Measurements from ENCODE around the gene PROZ.
A peak's percentile ranks its signal among the peaks of the same experiment; 100 is the strongest.

Gene PROZ

DNA sequence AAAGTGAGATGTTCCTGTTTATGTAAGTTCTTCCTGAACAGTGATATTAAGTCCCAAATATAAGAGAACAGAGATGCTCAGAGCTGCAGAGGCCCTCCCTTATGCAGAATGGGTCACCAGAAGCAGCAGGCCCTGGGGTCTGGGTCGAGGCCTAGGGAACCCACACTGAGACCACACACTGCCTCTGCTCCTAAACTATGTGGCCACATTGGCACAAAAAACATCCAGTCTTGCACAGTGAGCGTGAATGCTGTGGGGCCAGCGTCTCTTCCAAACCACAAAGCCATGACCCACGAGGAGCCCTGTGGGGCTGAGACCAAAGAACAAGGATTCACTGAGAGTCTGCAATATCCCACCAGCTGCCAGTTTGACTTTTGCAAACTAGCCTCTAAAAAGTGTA lies 23.6 kb downstream of the PROZ start:
- DNase-seq, result no peak

GRCh38 chr13:113183450-113184129 lies 25.1 kb downstream of the PROZ start:
- DNase-seq, result no peak

DNA sequence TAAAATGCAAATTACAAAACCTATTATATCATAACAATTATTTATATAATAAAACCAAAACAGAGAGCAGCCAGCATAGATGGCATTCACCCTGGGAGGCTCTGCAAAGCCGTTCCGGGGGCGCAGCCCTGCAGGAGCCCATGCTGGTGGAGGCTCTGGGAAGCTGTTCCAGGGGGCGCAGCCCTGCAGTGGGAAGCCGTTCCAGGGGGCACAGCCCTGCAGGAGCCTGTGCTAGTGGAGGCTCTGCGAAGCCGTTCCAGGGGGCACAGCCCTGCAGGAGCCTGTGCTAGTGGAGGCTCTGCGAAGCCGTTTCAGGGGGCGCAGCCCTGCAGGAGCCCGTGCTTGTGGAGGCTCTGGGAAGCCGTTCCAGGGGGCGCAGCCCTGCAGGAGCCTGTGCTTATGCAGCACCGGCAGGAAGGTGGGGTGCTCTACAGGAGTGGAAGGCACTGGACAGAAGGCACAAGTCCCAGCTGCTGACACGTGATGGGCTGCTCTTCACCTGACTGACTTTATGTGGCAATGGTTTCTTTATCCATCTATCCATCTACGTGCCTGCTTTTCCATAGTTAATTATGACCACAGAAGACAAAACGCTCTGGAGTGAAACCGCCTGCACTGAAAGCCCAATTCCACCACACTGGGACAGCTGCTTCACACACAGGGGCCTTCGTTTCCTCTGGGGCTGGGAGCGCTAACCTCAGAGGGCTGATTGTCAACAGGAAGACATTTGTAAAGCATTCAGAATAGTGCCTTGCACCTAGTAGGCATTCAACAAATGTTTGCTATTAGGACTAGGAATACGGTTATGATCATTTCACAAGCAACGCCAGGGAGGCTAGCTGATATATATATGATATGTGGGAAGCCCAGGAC lies 26.4 kb downstream of the PROZ start:
- DNase-seq, result no peak

DNA sequence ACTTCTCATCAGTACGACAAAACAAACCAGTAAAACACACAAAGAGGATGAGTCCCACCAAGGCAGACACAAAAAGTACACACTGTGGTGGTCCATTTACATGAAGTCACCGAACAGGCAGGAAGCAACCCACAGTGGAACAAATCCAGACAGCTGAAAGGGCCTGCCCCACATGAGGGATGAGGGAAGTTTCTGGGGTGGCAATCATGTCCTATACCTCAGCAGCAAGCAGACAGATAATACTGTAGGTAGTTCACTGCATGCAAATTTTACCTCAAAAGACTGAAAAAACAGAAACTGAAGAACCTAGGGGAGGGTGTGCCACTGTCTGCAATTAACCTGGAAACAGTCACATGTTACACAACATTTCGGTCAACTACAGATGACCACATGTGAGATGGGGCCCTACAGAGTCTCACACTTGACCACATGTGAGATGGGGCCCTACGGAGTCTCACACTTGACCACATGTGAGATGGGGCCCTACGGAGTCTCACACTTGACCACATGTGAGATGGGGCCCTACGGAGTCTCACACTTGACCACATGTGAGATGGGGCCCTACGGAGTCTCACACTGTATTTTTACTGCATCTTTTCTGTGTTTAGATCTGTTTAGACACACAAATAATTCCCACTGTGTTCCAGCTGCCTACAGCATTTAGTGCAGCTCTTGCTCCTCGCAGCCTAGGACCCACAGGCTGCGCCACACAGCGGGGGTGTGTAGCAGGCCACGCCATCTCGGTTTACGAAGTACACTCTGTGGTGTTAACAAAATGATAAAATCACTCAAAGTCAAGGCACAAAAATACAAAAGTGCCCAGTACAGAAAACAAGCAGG lies 27.8 kb downstream of the PROZ start:
- DNase-seq, result peak; percentile 38

DNA sequence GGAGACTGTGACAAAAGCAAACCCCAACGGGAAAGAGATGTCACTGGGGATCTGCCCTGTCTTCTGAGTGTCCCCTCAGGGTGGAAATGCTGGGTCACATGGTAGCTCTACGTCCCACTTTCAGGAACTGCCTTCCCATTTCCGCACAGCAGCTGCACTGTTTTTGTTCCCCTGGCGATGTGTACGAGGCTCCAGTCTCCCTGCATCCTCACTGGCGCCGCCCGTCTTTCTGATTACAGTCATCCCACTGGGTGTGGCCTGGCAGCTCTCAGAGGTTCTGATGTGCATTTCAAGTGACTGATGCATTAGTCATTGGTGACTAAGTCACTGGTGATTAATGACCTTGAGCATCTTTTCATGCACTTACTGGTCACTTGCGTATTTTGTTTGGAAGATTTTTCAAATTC lies 28.8 kb downstream of the PROZ start:
- DNase-seq, result peak; percentile 78

DNA sequence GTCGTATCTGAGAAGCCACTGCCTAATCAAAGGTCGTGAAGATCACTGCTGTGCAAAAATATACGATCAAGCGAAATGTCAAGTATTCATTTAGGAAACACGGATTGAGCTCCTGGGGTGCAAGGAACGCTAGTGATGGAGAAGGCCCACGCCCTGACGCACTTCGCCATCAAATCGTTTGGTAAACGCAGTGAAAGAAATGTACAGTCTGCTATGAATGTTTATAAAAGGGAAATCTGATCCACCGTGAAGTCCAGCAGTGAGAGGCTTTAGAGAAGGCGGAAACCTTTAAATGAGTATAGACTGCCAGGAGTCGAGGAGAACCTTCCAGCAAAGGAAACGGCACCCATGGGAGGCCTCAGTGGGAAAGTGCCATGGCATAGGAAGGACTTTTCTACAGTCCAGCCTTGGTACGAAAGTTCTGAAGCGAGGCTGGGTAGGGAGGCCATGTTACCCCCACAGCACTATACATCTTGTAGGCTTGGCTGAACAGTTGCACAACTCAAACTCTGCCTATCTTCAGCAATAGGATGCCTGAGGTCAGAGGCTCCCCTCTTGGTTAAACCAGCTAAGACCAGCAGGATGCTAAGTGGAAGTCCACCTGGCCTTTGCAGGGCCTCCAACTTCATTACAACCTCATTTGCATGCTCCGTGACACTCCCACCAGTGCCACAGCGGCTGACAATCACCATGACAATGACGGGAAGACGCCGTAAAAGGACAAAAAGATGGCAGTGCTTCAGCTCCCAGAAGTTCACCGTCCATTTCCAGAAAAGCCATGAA lies 29.6 kb downstream of the PROZ start:
- DNase-seq, result no peak

- no peak for DNase-seq
These were observed 31.7 kb downstream of the PROZ start for GRCh38 chr13:113190181-113190580.

DNA sequence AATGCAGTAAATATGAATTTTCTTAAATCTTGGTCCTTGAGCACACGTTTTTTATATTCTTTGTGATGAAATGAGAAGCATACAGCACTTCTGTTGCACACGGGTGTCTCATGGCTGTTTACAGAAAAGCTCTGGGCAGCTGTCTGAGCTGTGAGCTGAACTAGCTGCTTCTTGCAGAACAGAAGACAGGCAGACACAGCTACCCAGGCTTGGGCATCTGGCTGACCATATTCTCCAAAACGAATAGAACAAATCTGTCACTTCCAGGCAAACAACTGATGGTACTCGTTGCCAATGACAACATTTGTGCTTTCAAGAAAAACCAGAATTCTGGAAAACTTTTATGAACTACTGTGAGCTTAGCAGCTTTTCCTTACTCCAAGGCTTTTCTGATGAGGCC lies 33.8 kb downstream of the PROZ start:
- no peak for DNase-seq

DNA sequence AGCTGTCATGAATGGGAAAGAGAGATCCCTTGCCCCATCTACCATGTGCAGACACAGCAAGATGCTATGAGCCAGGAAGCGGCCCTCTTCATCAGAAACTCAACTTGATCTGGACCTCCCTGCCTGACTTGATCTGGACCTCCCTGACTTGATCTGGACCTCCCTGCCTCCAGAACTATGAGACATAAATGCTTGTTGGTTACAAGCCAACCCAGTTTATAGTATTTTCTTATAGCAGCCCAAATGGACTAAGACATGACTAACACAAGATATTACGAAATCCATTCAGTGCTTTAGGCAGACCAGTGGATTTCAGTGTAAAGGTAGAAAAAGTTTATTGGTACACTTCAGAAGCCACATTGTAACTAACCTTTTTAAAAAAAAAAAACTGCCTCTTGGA lies 34.5 kb downstream of the PROZ start:
- no peak for DNase-seq

GRCh38 chr13:113195360-113195759 lies 36.9 kb downstream of the PROZ start:
- no peak for DNase-seq

- no peak for DNase-seq
These were observed 38.7 kb downstream of the PROZ start for GRCh38 chr13:113196970-113197737.

GRCh38 chr13:113201815-113202214 lies 43.4 kb downstream of the PROZ start:
- DNase-seq, result no peak

DNA sequence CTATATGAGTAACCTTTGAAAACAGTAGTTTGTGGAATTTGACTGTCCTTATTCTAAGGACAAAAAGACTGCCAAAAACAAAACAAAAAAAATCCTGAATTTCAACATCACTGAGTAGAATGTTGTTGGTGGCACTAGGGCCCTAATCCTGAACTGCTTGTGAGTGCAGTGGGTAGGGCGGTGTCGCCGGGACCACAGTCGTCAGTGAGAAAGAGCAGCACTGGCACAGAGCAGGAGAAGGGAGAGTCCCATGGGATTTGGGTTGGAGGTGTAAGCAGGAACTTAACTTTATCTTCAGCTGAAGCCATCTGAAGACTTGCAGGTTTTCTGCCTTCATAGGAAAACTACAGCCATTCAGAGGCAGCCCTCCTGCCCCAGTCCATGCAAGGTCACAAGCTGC lies 44.5 kb downstream of the PROZ start:
- no peak for DNase-seq

DNA sequence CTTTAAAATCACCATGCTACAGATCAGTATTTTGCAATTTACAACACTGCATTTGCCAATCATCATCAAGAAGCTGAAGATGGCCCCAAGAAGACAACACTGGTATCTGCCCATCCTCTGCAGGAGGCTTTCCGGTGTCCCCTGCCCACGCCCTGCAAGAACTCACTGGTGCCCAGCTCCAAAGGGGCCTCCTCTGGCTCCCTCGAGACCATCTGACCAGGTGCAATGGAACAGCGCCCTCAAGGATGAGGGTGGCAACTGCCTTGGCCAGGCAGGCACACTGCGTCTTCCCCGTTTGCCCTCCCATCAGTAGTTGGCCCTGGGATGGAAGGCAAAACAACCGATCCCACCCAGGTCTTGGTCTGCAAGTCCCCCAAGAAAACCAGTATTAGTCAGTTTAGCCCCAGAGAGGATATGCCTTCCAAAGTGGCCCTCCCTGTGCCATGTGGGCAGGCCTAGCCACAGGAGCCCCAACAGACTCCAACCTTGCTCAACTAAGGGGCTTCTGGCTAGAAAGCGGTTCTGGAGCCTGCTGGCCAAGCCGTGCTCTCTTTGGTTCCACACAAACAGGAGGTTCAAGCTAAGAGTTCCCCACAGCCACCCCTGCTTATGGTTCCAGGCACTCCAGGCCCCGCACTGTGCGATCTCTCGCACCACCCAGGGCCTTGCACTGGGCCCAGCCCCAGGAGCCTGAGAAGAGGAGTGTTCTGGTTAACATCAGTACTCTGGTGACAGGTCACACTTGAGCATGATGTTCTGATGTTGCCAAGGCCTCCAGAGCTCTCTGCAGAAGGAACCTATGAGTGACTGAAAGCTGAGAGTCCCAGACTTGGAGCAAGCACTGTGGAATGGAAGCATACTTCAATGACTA lies 45.3 kb downstream of the PROZ start:
- no peak for DNase-seq

DNA sequence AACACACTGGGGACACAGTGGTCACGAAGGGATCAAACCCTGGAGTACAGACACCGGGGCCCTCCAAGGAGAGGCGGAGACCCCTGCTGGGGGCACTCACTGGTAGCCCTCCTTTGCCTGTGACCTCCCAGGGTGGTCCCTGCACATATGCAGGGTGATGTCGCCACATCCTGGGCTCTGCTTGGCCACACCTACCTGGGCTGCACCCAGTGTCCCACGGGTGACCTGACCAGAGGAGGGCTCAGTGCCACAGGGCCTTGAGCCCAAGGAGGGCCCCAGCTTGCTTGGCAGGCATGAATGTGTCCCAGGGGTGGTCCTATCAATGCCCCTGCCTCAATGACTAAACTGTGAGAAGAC lies 45.9 kb downstream of the PROZ start:
- DNase-seq, result no peak

DNA sequence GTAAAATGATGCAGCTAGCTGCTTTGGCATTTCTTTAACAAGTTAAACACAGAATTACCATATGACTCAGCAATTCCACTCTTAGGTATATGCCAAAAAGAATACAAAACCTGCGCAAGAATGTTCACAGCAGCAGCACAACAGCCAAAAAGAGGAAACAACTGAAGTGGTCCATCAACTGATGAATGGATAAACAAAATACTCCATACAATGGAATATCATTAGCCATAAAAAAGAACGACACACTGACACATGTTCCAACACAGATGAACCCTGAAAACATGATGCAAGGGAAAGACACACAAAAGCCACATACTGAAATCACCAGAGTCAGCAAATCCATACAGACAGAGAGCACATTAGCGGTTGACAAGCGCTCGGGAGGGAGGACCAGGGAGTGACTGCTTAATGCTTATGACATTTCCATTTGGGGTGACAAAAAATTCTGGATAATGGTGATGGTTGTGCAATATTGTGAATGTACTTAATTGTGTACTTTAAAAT lies 47.0 kb downstream of the PROZ start:
- DNase-seq, result no peak

- no peak for DNase-seq
These were observed 49.0 kb downstream of the PROZ start for GRCh38 chr13:113207460-113207859.

- peak; percentile 21 for DNase-seq
These were observed 49.5 kb downstream of the PROZ start for GRCh38 chr13:113207890-113208420.

GRCh38 chr13:113208421-113209335 lies 50.2 kb downstream of the PROZ start, which contains the start of gene PCID2:
TSS of gene PCID2 (minus strand) at chr13:113208669. CDS start at chr13:113208634, 35 bp downstream.
- peak; percentile 90 for DNase-seq
